Retina (tissue), 1 donor: ENCODE results near the gene NDST1.

ENCODE experiments used
- DNase-seq: peaks from one replicate; pipeline ENCODE4 v3.0.0-alpha.2; 2016

Gene NDST1

DNA sequence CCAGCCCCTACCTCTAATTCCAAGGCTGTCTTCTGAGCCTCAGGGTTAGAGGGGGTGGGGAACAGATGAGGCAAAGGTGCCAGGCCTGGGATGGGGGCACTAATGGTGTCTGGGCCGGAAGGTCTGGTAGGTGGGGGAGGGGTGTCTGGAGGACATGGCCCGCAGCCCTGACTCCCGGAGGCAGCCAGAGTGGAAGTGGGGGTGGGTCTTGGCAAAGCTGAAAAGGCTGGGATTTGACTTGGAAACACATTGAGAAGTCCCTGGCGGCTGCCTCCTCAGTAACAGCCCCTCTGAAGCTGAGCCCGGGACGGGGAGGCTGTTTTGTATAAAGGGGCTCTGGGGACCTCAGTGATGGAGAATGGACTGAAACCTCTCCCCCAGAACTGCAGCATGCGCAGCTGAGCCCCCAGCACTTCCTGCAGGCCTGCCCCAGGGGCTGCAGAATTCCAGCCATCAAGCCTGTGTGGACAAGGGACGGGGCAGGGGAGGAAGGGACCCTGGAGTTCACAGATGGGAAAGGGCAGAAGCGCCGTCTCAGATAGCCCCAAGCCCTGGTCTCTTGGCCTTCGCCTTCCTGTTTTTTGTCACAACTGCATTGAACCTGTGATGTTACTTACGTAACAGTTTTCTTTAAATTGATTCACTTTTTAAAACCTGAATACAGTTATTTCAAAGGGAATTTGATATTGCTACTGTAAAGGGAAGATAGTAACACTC lies 83.2 kb downstream of the NDST1 start:
- peak; percentile 38 for DNase-seq

DNA sequence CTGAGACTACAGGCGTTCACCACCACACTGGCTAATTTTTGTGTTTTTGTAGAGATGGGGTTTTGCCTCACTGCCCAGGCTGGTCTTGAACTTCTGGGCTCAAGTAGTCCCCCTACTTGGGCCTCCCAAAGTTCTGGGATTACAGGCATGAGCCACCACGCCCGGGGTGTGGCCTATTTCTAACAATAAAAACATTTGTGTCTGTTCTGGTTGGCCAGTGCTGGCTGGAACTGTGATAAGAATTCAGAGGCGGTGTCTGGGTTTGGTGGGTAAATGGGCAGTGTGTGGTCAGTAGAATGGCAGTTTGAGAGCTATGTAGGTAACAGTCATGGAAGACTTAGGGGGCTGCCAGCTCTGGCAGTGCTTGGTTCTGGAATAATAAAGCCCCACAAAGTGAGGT lies 85.7 kb downstream of the NDST1 start:
- no peak for DNase-seq

GRCh38 chr5:150593996-150594395 lies 86.1 kb downstream of the NDST1 start:
- no peak for DNase-seq

GRCh38 chr5:150595466-150596031 lies 87.6 kb downstream of the NDST1 start:
- DNase-seq = no peak

DNA sequence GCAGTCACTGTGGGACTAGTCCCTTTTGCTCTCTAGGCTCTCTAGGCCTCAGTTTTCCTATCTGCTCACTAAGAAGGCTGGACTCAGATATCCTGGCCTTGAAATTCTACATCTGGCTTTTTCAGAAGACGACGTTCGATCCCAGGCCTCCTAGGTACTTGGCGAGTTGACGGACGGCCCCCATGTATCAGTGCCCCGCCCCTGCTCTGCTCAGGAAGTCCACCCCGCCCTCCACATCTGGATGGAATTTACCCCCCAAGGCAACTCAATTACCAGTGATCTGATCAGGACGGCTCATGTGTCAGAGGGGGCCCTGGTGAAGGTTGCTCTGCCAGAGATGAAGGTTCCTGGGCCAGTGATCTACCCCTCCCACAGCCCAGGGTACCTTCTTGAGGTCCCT lies 88.4 kb downstream of the NDST1 start:
- DNase-seq = no peak

- DNase-seq = no peak
Observed at GRCh38 chr5:150596826-150597225, 88.9 kb downstream of the NDST1 start.

- no peak for DNase-seq
Observed at GRCh38 chr5:150598006-150598405, 90.1 kb downstream of the NDST1 start.

DNA sequence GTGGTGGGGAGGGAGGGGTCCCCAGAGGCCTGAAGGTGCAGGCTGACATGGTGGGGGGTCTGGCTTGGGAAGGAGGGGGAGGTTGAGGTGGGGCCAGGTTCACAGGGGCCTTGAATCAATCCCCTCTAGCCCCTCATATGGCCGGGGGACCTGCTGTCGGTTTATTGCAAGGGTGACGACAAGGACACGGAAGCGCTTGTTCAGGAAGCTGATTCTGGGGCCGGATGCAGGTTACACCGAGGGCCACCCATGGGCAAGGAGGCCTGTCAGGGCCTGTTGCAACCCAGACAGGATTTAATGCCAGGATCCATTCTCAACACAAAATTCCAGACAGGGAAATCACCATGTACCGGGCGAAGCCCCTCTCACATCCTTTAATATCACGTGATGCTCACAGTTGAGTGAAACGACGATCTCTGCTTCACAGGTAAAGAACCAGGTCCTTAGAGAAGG lies 90.9 kb downstream of the NDST1 start:
- DNase-seq = no peak

DNA sequence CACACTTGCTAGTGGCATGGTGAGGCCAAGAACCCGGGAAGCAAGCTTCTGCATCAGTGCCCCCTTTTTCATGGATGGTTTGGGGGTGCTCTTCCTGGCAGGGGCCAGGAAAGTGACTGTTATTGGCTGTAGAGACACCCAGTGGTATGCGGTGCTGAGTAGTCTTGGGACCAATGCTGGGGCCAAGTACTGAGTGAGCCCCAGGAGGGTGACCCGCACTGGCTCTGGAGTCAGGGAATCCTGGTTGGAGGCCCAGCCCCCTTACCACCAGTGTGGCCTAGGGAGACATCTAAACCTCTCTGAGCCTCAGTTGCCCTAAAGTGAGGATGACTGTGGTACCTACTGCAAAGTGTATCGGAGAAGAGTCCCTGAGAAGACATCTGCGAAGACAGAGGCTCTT lies 91.3 kb downstream of the NDST1 start:
- no peak for DNase-seq

GRCh38 chr5:150599917-150600511 lies 92.1 kb downstream of the NDST1 start:
- no peak for DNase-seq

DNA sequence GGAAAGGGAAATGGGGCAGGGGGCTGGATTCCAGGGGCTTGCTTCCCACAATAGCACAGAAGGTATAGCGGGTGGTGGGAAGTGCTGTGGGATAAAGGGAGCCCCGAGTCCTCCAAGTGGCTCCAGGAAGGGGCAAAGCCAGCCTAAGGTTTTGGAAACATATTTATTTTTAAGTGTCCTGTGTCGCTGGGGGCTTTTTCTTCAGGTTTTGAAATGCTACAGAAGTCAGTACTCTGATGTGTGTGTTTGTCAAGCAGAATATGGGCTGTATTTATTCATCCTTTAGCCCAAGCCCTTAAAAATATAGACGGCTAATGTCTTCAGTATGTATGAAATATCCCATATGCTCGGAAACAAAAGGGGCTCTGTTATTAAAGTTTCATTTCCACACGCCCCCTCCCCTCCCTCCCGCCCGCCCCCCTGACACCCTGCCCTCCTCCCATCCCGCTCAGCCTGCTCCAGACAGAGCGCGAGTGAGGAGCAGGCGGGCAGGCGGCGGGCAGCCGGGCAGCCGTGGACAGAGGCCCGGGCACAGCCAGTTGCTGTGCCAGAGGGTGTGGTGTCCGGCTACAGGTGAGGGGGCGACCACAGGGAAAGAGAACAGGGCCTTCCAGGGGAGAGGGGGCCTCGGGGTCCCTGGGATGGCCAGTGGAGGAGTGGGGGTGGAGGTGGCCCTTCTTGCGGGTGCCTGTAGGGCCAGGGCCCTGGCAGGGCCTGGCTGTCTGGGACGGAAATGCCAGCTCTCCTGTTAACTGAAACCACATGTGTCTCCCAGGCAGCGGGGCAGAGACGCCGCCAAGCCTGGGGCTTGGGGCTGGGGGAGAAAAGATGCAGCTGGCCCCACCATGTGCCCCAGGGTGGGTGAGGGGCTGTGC lies 92.9 kb downstream of the NDST1 start:
- no peak for DNase-seq

DNA sequence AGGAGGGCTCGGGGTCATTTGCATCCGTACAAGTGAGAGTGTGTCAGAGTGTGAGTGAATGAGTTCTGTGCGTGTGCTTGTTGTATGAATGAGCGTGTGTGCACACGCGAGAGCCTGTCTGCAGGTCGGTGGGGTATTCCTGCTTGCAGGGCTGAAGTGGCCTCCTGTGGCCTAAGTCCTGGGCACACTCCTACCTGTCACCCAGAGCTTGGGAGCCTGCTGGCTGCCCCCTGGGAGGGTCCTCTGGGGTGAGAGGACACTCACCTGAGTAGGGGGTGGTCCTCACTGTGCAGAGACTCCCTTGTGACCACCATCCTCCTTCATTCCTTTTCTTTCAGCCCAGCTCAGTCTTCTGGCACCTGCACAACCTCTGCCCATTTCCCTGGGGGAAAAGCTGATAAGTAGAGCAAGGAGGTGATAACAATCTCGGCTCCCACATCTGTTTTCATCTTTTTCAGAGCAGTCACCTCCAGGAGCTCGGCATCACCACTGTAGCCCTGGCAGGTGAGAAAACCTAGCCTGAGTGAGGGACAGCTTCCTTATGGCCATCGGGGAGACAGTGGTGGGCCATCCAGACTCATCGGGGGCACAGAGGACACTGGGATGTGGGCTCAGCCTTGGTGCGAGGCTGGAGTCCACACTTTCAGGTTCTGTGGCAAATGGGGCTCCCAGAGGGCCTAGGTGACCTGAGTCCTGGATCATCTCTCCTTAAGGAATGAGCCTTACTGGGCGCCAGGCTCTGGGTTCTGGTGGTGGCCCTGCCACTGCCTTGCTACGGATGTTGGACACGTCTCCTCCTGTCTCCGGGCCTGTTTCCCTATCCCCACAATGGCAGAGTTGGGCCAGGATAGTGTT lies 93.8 kb downstream of the NDST1 start:
- no peak for DNase-seq

DNA sequence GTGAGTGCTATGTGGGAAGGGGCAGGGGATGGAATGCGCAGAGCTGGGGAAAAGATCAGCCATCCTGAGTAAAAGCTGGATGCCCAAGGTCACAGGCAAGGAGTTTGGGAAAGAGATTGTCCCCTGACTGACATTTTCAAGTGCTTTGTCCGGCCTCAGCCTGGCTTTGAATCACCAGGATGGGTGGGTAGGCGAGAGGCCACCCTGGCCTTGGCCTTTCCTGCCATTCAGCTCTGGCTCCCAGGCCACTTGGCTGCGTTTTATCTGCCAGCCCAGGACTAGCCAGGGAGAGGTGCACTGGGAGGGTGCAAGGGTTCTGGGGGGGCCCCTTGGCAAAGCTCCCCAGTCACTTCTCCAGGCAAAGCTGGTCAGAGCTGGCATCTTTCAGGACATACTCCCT lies 95.1 kb downstream of the NDST1 start:
- no peak for DNase-seq

DNA sequence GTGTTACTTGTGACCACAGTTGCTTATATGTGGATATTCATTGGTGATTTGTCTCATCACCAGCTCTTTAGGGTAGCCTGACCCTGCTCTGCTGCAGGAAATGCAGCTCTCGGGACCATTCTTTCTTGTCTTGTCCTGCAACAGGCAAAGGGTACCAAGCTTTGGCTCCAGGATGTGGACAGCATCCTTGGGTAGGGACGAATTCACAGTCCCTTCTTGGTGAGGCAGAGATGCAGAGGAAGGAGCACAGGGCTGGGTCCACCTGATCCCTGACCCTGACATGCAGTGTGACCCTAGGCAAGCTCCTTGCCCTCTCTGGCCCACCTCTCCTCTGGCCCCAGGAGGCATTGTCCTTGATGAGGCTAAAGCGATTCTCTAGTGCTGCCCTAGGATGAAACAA lies 95.6 kb downstream of the NDST1 start:
- DNase-seq = no peak

GRCh38 chr5:150604010-150604409 lies 96.1 kb downstream of the NDST1 start:
- DNase-seq = no peak

GRCh38 chr5:150604894-150605440 lies 97.0 kb downstream of the NDST1 start:
- DNase-seq = no peak

DNA sequence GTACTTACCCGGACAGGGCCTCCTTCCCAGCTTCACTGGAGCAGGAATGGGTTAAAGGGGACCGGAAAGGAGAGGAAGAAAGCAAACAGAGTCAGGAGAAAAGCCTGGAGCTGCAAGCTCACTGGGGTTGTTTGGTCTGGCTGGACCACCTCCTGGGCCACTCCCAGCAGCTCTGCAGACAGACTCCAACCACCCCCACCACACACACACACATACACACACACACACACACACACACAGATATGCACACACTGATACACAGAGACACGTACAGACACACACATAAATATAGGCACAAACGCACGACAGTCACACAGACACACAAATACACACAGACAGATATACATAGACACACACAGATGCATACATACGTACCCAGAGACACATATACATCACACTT lies 97.6 kb downstream of the NDST1 start:
- DNase-seq = no peak

DNA sequence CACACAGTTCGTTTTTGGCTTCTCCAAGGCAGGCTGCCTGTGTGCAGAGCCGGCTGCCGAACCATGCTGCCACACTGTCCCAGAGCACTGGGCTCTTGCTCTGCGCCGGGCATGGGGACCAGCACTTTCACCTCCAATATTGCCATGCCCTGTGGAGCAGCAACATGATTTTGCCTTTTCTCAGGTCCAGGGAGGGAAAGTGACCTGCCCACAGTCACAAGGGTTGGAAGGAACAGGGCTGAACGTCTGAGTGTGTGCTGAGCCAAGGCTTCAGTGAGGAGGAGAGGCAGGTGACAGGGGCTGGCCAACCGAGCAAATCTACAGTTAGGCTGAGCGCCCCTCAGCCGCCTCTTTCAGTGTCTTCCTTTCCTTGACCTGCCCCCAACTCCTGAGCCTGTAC lies 98.5 kb downstream of the NDST1 start:
- DNase-seq = no peak

GRCh38 chr5:150607105-150607504 lies 99.2 kb downstream of the NDST1 start:
- no peak for DNase-seq
